ENCODE results near the gene COPB1. TPM values are rescaled to one million over a fixed set of nuclear protein-coding genes. Genes with fewer than 3 reads are reported as not detected.
A peak's percentile ranks its signal among the peaks of the same experiment; 100 is the strongest.

Gene COPB1
- total and polyA plus RNA-seq, 9 of the 15 experiments (the other 6 are each of a cell fraction or from before 2014, with no cell fraction given), result 64.7 to 188 (median 91.6) TPM

DNA sequence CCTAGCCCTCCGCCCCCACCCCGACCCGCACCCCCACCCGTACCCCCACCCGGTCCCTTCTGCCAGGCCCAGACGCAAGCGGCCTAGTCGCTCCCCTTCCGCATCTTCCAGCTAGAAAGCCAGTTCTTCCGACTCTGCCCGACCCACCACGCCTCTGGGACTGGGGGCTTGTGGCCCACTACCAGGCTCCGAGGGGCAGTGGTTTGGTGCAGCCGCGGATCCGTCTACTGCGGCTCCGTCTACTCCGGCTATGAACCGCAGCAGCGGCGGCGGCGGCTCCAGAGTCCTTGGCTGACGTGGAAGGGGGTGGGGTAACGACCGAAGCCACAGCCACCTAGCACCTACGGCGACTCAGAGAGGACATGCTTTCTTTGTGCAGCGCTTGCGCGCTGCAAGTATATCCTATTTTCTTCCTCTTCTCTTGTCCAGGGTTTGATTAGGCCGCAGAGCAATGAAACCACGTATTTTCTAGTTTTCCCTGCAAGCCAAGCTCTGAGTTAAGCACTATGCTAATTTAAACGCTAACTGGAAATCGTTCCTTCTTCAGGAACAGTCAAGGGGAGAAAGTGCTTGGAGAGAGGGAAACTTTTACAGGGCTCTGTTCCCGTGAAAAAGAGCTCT, at the start of gene COPB1 (continued):
- TF ChIP-seq, protein P1, sequence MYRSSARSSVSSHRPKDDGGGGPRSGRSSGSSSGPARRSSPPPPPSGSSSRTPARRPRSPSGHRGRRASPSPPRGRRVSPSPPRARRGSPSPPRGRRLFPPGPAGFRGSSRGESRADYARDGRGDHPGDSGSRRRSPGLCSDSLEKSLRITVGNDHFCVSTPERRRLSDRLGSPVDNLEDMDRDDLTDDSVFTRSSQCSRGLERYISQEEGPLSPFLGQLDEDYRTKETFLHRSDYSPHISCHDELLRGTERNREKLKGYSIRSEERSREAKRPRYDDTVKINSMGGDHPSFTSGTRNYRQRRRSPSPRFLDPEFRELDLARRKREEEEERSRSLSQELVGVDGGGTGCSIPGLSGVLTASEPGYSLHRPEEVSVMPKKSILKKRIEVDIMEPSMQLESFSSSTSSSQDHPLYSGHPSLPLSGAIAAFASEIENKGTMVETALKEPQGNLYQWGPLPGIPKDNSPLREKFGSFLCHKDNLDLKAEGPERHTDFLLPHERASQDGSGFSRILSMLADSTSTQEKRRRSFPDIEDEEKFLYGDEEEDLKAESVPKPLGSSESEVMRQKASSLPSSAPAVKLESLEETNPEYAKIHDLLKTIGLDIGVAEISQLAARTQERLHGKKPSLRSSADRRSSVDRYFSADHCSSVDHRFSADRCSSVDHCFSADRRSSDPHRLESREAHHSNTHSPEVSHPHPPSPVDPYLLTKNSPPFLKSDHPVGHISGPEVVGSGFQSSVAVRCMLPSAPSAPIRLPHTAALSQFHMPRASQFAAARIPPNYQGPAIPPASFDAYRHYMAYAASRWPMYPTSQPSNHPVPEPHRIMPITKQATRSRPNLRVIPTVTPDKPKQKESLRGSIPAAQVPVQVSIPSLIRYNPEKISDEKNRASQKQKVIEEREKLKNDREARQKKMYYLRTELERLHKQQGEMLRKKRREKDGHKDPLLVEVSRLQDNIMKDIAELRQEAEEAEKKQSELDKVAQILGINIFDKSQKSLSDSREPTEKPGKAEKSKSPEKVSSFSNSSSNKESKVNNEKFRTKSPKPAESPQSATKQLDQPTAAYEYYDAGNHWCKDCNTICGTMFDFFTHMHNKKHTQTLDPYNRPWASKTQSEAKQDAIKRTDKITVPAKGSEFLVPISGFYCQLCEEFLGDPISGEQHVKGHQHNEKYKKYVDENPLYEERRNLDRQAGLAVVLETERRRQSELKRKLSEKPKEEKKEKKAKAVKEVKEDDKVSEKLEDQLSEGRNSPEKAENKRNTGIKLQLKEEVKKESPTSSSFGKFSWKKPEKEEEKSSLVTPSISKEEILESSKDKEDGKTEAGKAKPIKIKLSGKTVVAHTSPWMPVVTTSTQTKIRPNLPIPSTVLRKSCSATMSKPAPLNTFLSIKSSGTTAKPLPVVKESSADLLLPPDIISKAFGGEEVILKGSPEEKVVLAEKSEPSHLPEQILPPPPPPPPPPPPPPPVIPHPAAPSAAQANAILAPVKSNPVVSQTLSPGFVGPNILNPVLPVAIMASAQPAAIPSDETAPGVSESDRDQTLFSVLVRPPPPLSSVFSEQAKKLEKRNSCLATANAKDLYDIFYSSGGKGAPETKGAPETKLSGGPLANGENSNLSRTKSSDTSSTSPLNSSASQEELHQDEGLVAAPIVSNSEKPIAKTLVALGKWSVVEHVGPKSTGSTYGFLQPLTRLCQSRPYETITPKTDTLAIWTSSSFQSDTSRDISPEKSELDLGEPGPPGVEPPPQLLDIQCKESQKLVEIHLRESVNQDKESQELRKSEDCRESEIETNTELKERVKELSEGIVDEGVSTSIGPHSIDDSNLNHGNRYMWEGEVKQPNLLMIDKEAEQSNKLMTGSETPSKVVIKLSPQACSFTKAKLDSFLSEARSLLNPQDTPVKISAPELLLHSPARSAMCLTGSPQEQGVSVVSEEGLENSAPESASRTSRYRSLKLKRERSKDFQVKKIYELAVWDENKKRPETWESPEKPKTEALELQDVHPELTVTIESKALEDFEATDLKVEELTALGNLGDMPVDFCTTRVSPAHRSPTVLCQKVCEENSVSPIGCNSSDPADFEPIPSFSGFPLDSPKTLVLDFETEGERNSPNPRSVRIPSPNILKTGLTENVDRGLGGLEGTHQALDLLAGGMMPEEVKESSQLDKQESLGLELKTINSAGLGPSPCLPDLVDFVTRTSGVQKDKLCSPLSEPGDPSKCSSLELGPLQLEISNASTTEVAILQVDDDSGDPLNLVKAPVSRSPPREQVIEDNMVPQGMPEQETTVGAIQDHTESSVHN (IDR thresholded peaks at IDR 0.05; ENCODE audit: borderline replicate concordance in 1 of 2, low read depth in 1 of 2), result peak in 1 of 2 experiments; percentile 53; a peak in 1 of 4 replicates
- no peak for TF ChIP-seq RBM17 (IDR thresholded peaks at IDR 0.05; ENCODE audit: borderline replicate concordance, low read depth, low read length)
- peak; percentile 58 for TF ChIP-seq TAF7 (tag; IDR thresholded peaks at IDR 0.05)
- no peak for TF ChIP-seq RUNX1 (IDR thresholded peaks at IDR 0.05; ENCODE audit: low read depth)
- no peak; the same call in 1 of the 2 replicates for TF ChIP-seq FOXM1 (IDR thresholded peaks at IDR 0.05; ENCODE audit: low read depth)
- no peak for TF ChIP-seq FOXM1 (CRISPR knock-in tag; IDR thresholded peaks at IDR 0.05; ENCODE audit: low read depth)
- TF ChIP-seq, protein P2, sequence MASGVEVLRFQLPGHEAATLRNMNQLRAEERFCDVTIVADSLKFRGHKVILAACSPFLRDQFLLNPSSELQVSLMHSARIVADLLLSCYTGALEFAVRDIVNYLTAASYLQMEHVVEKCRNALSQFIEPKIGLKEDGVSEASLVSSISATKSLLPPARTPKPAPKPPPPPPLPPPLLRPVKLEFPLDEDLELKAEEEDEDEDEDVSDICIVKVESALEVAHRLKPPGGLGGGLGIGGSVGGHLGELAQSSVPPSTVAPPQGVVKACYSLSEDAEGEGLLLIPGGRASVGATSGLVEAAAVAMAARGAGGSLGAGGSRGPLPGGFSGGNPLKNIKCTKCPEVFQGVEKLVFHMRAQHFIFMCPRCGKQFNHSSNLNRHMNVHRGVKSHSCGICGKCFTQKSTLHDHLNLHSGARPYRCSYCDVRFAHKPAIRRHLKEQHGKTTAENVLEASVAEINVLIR (CRISPR knock-in tag; IDR thresholded peaks at IDR 0.05), result peak; percentile 45; the same call in 1 of the 2 replicates
- TF ChIP-seq COPS2 (conservative IDR thresholded peaks at IDR 0.05), result no peak
- TF ChIP-seq RBM22 (IDR thresholded peaks at IDR 0.05; ENCODE audit: low read depth, low read length, poor library complexity, severe bottlenecking), result peak; percentile 89
- TF ChIP-seq, protein P3, sequence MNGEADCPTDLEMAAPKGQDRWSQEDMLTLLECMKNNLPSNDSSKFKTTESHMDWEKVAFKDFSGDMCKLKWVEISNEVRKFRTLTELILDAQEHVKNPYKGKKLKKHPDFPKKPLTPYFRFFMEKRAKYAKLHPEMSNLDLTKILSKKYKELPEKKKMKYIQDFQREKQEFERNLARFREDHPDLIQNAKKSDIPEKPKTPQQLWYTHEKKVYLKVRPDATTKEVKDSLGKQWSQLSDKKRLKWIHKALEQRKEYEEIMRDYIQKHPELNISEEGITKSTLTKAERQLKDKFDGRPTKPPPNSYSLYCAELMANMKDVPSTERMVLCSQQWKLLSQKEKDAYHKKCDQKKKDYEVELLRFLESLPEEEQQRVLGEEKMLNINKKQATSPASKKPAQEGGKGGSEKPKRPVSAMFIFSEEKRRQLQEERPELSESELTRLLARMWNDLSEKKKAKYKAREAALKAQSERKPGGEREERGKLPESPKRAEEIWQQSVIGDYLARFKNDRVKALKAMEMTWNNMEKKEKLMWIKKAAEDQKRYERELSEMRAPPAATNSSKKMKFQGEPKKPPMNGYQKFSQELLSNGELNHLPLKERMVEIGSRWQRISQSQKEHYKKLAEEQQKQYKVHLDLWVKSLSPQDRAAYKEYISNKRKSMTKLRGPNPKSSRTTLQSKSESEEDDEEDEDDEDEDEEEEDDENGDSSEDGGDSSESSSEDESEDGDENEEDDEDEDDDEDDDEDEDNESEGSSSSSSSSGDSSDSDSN (IDR thresholded peaks at IDR 0.05; ENCODE audit: borderline replicate concordance in 1 of 2, low read depth in 2 of 2, low read length in 2 of 2), result 0 out of 4 replicates have a peak, but pooled peaks of 1 of the 2 experiments have one; percentile 61
- no peak for TF ChIP-seq HNRNPH1 (optimal IDR thresholded peaks at IDR 0.05; ENCODE audit: low read depth, low read length)
- no peak for TF ChIP-seq ATF1 (CRISPR knock-in tag; IDR thresholded peaks at IDR 0.05)
- peak; percentile 85 for TF ChIP-seq ATF1 (tag; IDR thresholded peaks at IDR 0.05)
- peak; percentile 87 for TF ChIP-seq ZBTB7A (IDR thresholded peaks at IDR 0.05; ENCODE audit: borderline replicate concordance, control insufficient read depth, low read depth, low read length)
- no peak for TF ChIP-seq LARP7 (IDR thresholded peaks at IDR 0.05)

Measured in K562 (cell line).